Myocyte (in vitro differentiated cells): ENCODE data around the gene RAB3C. TPM values are rescaled to one million over a fixed set of nuclear protein-coding genes. Genes with fewer than 3 reads are reported as not detected.

Experiments
- DNase-seq: peaks from one replicate; pipeline ENCODE4 v3.0.0-alpha.2; 2012; ENCODE audit warnings: low read depth
- total RNA-seq: library from RNA; depleted of rRNA; stranded (reverse); fragments of >200 nt; gene quantifications from 2 replicates; pipeline ENCODE4 v1.2.3, GENCODE V29; 2014

Gene RAB3C
- total RNA-seq, 1 donor from 2014 or later, result not detected

- DNase-seq, result no peak
Observed at GRCh38 chr5:58724992-58725391, 142.1 kb downstream of the RAB3C start.

GRCh38 chr5:58731641-58732040, 148.8 kb downstream of the RAB3C start:
- no peak for DNase-seq

- no peak for DNase-seq
Observed at GRCh38 chr5:58735637-58736036, 152.8 kb downstream of the RAB3C start.

GRCh38 chr5:58736214-58736613, 153.3 kb downstream of the RAB3C start:
- DNase-seq, result no peak

- DNase-seq, result no peak
Observed at GRCh38 chr5:58737671-58738070, 154.8 kb downstream of the RAB3C start.

- no peak for DNase-seq
Observed at GRCh38 chr5:58738336-58738735, 155.5 kb downstream of the RAB3C start.

GRCh38 chr5:58739051-58739450, 156.2 kb downstream of the RAB3C start:
- DNase-seq, result no peak

GRCh38 chr5:58740956-58741355, 158.1 kb downstream of the RAB3C start:
- no peak for DNase-seq

- DNase-seq, result no peak
Observed at GRCh38 chr5:58745350-58745749, 162.5 kb downstream of the RAB3C start.

GRCh38 chr5:58746321-58746720, 163.4 kb downstream of the RAB3C start:
- no peak for DNase-seq

- DNase-seq, result no peak
Observed at GRCh38 chr5:58750036-58750435, 167.2 kb downstream of the RAB3C start.

GRCh38 chr5:58751222-58751837, 168.5 kb downstream of the RAB3C start:
- no peak for DNase-seq

- no peak for DNase-seq
Observed at GRCh38 chr5:58752104-58752503, 169.2 kb downstream of the RAB3C start.

- peak; percentile 3 for DNase-seq
Observed at GRCh38 chr5:58753446-58753845, 170.6 kb downstream of the RAB3C start.

GRCh38 chr5:58754250-58754649, 171.4 kb downstream of the RAB3C start:
- DNase-seq, result no peak

GRCh38 chr5:58755397-58755796, 172.5 kb downstream of the RAB3C start:
- DNase-seq, result no peak

GRCh38 chr5:58759745-58760144, 176.9 kb downstream of the RAB3C start:
- peak; percentile 5 for DNase-seq

- no peak for DNase-seq
Observed at GRCh38 chr5:58760222-58760621, 177.3 kb downstream of the RAB3C start.

- DNase-seq, result no peak
Observed at GRCh38 chr5:58761407-58761806, 178.5 kb downstream of the RAB3C start.

GRCh38 chr5:58763390-58763789, 180.5 kb downstream of the RAB3C start:
- DNase-seq, result no peak

- no peak for DNase-seq
Observed at GRCh38 chr5:58764199-58764598, 181.3 kb downstream of the RAB3C start.

- DNase-seq, result no peak
Observed at GRCh38 chr5:58765058-58765457, 182.2 kb downstream of the RAB3C start.

- DNase-seq, result no peak
Observed at GRCh38 chr5:58767104-58767503, 184.2 kb downstream of the RAB3C start.

GRCh38 chr5:58770136-58770535, 187.3 kb downstream of the RAB3C start:
- DNase-seq, result no peak
